ENCODE results near the gene CRAMP1. TPM values are rescaled to one million over a fixed set of nuclear protein-coding genes. Genes with fewer than 3 reads are reported as not detected.
A peak's percentile ranks its signal among the peaks of the same experiment; 100 is the strongest.

Gene CRAMP1
- total and polyA plus RNA-seq, 2 donors (not counting 3 experiments of a cell fraction or from before 2014, with no cell fraction given): 21.5 to 30.8 TPM

- H3K79me2 ChIP-seq (ENCODE audit: control insufficient read depth, insufficient read depth, low read length): peaks cover 52% of the 10 kb centered on the region
- H3K9me3 ChIP-seq (replicated peaks; ENCODE audit: control insufficient read depth, insufficient read depth, low read length): no peaks in the 10 kb centered on the region
- BruUV-seq (replicated peaks): no TSS peak
- ChIA-PET CTCF (interaction anchor here (1.0 to 1.3 kb wide), 2 partner anchors 92 to 120 kb away, joined by 3 to 7 read pairs; no protein-coding TSS in a partner anchor), POLR2A (interaction anchor here (1.3 kb wide), 1 partner anchor 92 kb away, joined by 3 read pairs; the partner anchor contains the start of gene MAPK8IP3)
- no peak overlapping the region for H3K27ac ChIP-seq (ENCODE audit: insufficient read depth, low read depth, low read length)
- no peak for FAIRE-seq
- peak overlapping the region; percentile 68 to 88 (median 86) for H3K4me3 ChIP-seq (replicated peaks in 1 of 3; ENCODE audit: insufficient read depth in 1 of 3, low read depth in 1 of 3, low read length in 3 of 3)
- peak overlapping the region; percentile 89 for H3K4me2 ChIP-seq (ENCODE audit: insufficient read depth, low read length)
- peaks cover 7 to 11% of the 10 kb centered on the region in 2 experiments for H3K36me3 ChIP-seq (ENCODE audit: control insufficient read depth in 2 of 2, extremely low read depth in 1 of 2, insufficient read depth in 2 of 2, low read length in 2 of 2)
- no peak overlapping the region for H2AFZ ChIP-seq (ENCODE audit: low read depth, low read length)
- intact Hi-C loops (cut with micrococcal nuclease) (loop anchor here (5.0 kb wide), 1 partner anchor 192 kb away; the partner anchor contains the start of gene UQCC4), dilution Hi-C loops (cut with MboI; ENCODE audit: extremely low pct_ligation_motif_present, low sequenced_read_pairs) (no loop called here)
- no peaks in the 10 kb centered on the region for H3K27me3 ChIP-seq (ENCODE audit: control insufficient read depth in 2 of 2, insufficient read depth in 2 of 2, low read length in 2 of 2)
- no peak for DNase-seq (ENCODE audit: low read depth, low spot score)
- H3K4me1 ChIP-seq (ENCODE audit: control insufficient read depth, extremely low read depth, insufficient read depth, low read length): peaks cover 38% of the 10 kb centered on the region
- TF ChIP-seq FOS (IDR thresholded peaks at IDR 0.05; ENCODE audit: borderline replicate concordance, insufficient read depth, low read length): no peak
- TF ChIP-seq GATA2 (IDR thresholded peaks at IDR 0.05; ENCODE audit: insufficient read depth, insufficient read length, low read depth, low read length): no peak
- TF ChIP-seq MYC (IDR thresholded peaks at IDR 0.05; ENCODE audit: low read depth, low read length): no peak
- TF ChIP-seq POLR2A (IDR thresholded peaks at IDR 0.05; ENCODE audit: low read depth, low read length): no peak
- TF ChIP-seq, protein P1, sequence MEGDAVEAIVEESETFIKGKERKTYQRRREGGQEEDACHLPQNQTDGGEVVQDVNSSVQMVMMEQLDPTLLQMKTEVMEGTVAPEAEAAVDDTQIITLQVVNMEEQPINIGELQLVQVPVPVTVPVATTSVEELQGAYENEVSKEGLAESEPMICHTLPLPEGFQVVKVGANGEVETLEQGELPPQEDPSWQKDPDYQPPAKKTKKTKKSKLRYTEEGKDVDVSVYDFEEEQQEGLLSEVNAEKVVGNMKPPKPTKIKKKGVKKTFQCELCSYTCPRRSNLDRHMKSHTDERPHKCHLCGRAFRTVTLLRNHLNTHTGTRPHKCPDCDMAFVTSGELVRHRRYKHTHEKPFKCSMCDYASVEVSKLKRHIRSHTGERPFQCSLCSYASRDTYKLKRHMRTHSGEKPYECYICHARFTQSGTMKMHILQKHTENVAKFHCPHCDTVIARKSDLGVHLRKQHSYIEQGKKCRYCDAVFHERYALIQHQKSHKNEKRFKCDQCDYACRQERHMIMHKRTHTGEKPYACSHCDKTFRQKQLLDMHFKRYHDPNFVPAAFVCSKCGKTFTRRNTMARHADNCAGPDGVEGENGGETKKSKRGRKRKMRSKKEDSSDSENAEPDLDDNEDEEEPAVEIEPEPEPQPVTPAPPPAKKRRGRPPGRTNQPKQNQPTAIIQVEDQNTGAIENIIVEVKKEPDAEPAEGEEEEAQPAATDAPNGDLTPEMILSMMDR (IDR thresholded peaks at IDR 0.05; ENCODE audit: extremely low read depth in 1 of 2, insufficient read depth in 1 of 2, low read depth in 1 of 2, low read length in 2 of 2): no peak
- no peak for TF ChIP-seq JUN (IDR thresholded peaks at IDR 0.05; ENCODE audit: borderline replicate concordance, insufficient read depth, insufficient read length, low read depth)
- no peak for TF ChIP-seq POLR2AphosphoS5 (IDR thresholded peaks at IDR 0.05; ENCODE audit: insufficient read depth, low read depth, low read length)
- no peak for TF ChIP-seq EZH2 (IDR thresholded peaks at IDR 0.05; ENCODE audit: borderline replicate concordance, low read depth, low read length, severe bottlenecking)
- TF ChIP-seq, protein P2, sequence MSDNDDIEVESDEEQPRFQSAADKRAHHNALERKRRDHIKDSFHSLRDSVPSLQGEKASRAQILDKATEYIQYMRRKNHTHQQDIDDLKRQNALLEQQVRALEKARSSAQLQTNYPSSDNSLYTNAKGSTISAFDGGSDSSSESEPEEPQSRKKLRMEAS (IDR thresholded peaks at IDR 0.05; ENCODE audit: insufficient read depth, insufficient read length): no peak
- H3K9ac ChIP-seq (replicated peaks; ENCODE audit: extremely low read depth, insufficient read depth, low read length): peak overlapping the region; percentile 58
- H4K20me1 ChIP-seq (replicated peaks; ENCODE audit: control insufficient read depth, extremely low read depth, insufficient read depth, low read length): no peaks in the 10 kb centered on the region
- no peaks in the 10 kb centered on the region for H3K9me1 ChIP-seq (replicated peaks; ENCODE audit: control insufficient read depth, extremely low read depth, insufficient read depth, low read length)
Observed at GRCh38 chr16:1613728-1614455, 1.7 kb downstream of the CRAMP1 start.
